Measurements from ENCODE around the gene DDHD1.

Gene DDHD1

GRCh38 chr14:53149668-53150316 lies 3.3 kb downstream of the DDHD1 start:
- no peak overlapping the region for H3K27ac ChIP-seq
- TF ChIP-seq CTCF (conservative IDR thresholded peaks at IDR 0.05) (no peak), ZFX (IDR thresholded peaks at IDR 0.05) (no peak)

DNA sequence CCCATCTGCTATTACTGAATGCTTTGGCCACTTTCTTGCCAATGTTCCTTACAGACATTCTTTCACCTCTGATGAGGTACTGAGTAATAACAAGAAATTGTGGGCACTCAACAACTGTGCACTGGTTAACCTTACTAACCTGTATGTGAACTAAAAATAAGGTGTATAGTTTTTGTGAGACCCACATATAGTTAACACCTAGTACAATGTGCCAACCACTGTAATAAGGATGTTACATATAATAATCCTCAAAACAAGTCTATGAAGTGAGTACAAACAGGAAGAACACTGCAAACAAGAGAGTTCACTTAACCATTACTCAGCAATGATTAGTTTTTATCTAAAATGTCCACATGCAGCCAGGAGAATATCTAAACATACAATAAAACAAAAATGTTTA lies 4.5 kb downstream of the DDHD1 start:
- H3K27ac ChIP-seq, result no peak overlapping the region
- TF ChIP-seq CTCF (conservative IDR thresholded peaks at IDR 0.05) (no peak), ZFX (IDR thresholded peaks at IDR 0.05) (no peak)

DNA sequence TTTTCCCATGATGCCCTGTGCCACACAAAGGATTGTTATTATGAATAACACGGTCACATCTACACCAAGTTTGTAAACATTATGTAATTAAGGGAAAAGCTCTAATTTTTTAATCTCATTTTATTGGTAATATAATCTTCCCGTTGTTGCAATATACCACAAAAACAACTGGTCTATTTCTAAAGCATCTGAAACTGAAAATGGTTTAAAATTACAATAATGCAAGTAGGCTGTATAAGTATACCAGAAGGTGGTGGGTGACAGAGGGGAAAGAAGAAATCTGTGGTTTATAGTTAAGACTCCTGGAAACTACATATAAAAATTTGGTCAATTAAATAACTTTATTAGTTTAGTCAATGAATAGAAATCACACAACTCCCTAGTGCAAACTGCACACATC lies 5.2 kb downstream of the DDHD1 start:
- TF ChIP-seq ZFX (IDR thresholded peaks at IDR 0.05), result no peak
- no peak for TF ChIP-seq CTCF (conservative IDR thresholded peaks at IDR 0.05)
- no peak overlapping the region for H3K27ac ChIP-seq

GRCh38 chr14:53147208-53147607 lies 5.9 kb downstream of the DDHD1 start:
- TF ChIP-seq ZFX (IDR thresholded peaks at IDR 0.05), result no peak
- no peak for TF ChIP-seq CTCF (conservative IDR thresholded peaks at IDR 0.05)
- H3K27ac ChIP-seq, result no peak overlapping the region

DNA sequence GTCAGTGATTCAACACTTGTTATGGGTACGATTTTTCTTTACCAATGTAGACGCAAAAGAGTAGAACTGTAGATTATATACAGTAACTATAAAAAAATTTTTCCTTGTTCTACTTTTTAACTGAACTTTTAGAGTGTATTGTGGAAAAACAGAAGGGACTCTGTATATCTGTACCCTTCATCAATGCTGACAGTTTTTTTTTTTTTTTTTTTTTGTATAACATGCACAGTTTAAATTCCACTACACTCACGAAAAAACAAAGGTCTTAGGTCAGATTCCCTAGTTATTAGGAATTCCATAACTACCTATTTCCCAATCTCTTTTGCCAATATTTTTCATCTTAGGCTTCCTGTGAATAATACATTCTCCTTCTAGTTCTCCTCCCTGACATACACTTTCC lies 6.4 kb downstream of the DDHD1 start:
- TF ChIP-seq CTCF (conservative IDR thresholded peaks at IDR 0.05) (no peak), ZFX (IDR thresholded peaks at IDR 0.05) (no peak)
- H3K27ac ChIP-seq, result no peak overlapping the region

GRCh38 chr14:53144244-53144643 lies 8.9 kb downstream of the DDHD1 start:
- TF ChIP-seq ZFX (IDR thresholded peaks at IDR 0.05), result no peak
- TF ChIP-seq CTCF (conservative IDR thresholded peaks at IDR 0.05), result no peak

DNA sequence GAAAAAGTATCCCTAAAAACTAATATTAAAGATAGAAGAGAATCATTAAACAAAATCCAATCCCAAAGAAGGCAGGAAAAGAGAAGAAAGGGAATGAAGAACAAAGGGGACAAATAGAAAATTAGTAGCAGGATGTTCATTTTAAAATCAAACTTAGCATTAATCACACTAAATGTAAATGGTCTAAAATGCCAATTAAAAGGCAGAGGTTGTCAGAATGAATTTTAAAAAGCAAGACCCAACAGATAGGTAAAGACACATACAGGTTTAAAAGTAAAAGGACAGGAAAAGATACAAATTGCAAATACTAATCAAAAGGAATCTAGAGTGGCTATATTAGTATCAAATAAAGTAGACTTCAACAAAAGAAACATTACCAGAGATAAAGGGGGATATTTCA lies 12.5 kb downstream of the DDHD1 start:
- no peak for TF ChIP-seq ZFX (IDR thresholded peaks at IDR 0.05)
- no peak for TF ChIP-seq CTCF (conservative IDR thresholded peaks at IDR 0.05)
- no peak overlapping the region for H3K27ac ChIP-seq

More at GRCh38 chr14:53144244-53144643, 8.9 kb downstream of the DDHD1 start:
- no peak overlapping the region for H3K27ac ChIP-seq
